Esophagus muscularis mucosa (tissue), 3 donors: ENCODE measurements around the gene PLPP2.
"Not testable (repeated sequence)": the region's sequence is repeated elsewhere in the genome, so short reads cannot be mapped to it uniquely, and the experiment has no call there.

Experiments
- CTCF ChIP-seq, 3 experiments: fragments of 200-600 bp in 2 of 3; fragments of 450-650 bp in 1 of 3; sonication (generic) in 2 of 3; IDR thresholded peaks; one replicate each; pipeline ENCODE4 v1.5.1; 2017 to 2019; ENCODE audit warnings: antibody characterized with exemption in 3 of 3, mild to moderate bottlenecking in 2 of 3, moderate library complexity in 1 of 3
- POLR2AphosphoS5 ChIP-seq, 2 donors: sonication (generic); formaldehyde crosslinking; IDR thresholded peaks; one replicate each; pipeline ENCODE4 v1.6.1; 2017; ENCODE audit warnings: antibody characterized with exemption in 2 of 2

GRCh38 chr19:256804-257203 lies 34.4 kb downstream of the PLPP2 start:
- TF ChIP-seq CTCF, POLR2AphosphoS5 (IDR thresholded peaks at IDR 0.05): not testable (repeated sequence)
